Measurements from ENCODE around the gene MPP7.

The MPP7 gene

DNA sequence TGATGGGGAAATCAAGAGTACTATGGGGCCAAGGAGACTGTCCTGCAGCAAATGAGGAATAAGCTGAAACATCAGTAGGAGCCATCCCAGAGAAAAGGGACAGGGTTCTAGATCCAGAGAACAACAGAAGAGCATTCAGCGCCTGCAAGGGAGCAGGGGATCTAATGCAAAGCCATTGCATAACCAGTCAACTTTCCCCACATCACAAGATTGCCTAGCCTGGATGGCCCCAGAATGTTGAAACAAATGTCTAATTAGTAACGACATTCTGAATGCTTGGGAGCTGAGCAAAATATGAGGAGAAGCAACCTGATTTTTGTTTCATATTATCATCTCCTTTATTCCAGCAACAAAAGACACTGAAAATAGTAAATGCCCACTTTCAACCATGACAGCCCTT lies 2.7 kb upstream of the MPP7 start:
- DNase-seq: no peak

DNA sequence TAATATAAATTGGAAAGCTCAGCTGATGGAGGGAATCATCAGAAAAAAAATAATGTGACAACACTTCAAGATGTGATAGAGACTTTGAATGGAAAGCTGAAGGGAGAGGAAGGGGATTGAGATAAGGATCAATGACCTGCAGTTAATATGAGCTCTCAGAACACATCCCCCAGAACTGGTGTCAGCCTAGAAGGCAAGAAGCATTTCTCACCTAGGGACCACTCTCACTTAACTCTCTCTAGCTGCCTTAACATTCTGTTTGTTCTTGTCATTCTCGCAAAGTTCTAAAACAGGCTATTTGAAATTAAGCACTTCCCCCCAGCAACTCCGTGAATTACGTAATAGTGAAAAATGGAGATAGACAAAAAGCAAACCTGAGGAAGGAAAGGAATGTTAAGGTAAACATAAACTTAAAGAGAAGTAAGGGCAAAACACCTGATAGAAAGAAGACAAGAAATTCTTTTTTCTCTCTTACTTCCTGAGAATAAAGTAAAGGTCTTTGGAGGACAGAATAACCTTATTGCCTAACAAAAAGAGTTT lies 1.2 kb upstream of the MPP7 start:
- no peak for DNase-seq

DNA sequence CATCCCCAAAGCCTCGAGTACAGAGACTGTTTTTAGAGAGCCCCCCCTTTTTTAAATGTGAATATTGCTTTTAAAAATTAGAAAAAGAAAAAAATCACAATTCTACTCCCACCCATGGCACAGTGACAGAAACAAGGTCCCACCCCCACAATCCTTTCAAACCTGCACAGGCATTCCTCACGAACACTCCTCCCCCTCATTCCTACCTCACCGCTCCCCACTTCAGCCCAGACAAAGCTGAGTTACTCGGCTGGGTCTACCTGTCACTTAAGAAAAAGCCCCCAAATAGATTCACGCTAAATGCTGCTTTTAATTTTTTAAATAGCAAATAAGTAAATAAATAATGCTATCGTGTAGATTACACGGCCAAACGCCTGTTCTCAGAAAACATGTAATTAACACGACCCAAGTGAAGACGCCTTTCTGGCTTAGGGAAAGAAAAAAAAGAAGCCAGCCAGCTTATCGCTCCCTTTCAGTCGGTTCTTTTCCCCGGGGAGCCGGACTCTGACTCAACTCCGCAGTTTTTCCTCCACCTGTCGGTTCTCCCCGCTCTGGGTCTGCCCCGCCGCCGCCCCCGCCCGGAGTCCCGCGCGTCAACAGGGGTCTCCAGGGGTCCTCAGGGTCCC lies 739 bp downstream of the MPP7 start:
- DNase-seq: no peak

DNA sequence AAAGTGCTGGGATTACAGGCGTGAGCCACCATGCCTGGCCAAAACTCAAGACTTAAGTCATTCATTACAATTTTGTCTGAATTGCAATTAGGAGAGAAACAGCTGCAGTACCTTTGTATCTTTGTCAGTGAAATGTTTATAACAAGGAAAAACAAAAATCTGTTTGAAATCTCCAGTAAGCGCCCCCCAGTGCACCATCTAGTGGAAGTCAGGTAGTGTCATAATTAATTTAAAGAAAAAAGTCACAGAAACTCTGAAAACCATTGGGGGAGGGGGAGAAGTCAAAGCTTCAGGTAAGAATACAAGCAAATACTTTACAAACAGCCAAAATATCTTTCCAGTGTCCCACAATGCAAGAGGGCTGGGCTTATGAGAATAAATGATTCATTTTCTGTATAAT lies 2.8 kb downstream of the MPP7 start:
- peak; percentile 4 for DNase-seq

DNA sequence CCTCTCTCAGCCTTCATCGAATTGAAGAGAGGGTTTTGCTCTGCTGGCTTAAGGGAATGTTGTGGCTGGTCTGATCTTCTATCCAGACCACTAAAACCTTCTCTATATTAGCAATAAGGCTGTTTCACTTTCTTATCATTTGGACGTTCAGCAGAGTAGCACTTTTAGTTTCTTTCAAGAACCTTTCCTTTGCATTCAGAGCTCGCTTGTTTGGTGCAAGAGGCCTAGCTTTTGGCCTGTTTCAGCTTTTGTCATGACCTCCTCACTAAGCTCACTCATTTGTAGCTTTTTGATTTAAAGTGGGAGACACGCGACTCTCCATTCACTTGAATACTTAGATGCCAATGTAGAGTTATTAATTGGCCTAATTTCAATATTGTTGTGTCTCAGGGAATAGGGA lies 3.9 kb downstream of the MPP7 start:
- no peak for DNase-seq

DNA sequence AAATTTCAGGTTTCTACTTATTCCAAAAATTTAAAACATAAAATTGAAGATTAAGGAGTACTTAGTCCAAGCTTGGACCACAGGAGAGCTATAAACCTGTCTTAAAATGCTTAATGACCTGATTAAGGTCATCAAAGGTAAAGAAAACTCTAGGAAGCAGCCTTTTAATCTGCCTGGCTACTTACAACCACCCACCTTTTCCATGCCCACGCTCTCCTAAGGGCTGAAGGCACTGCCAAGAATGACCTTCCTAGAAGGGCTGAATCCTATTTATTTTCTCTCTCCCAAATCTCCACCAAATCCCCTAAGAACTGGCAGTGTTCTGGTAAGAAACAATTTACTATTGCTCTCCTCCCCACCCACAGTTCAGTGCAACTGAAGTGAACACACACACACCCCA lies 6.8 kb downstream of the MPP7 start:
- no peak for DNase-seq

DNA sequence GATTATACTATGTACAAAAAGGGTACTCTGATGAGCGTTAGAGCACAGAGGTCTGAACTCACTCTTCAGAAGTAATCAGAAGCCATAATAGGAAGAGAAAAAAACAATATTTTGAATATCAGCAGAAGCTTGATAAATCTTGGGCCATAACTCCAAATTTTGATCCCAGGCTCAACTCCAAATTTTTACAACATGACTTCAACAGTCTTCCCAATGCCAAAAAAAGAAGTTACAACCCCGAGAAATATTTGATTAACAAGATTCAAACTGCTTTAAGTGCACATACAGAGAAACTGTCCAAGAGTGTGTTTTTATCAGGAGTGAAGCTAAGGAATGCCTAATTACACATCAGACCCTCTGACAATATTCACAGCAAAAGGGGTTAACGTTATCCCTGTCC lies 7.5 kb downstream of the MPP7 start:
- DNase-seq: peak; percentile 29

DNA sequence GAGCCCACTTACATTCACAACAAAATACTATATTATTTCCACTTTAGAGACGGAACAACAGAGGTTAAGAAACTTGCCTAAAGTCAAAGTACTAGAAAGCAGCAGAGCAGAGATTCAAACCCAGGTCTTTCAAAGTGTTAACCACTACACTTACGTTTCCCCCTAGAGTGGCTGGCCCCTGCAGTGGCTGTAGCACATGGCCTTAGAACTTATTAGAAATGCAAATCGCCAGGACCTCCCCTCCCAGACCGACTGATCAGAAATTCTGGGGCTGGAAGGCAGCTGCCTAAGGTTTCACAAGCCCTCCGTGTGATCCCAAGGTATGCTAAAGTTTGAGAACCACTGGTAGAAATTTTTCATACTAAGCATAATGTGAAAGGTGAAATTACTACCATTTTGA lies 8.1 kb downstream of the MPP7 start:
- DNase-seq: no peak

DNA sequence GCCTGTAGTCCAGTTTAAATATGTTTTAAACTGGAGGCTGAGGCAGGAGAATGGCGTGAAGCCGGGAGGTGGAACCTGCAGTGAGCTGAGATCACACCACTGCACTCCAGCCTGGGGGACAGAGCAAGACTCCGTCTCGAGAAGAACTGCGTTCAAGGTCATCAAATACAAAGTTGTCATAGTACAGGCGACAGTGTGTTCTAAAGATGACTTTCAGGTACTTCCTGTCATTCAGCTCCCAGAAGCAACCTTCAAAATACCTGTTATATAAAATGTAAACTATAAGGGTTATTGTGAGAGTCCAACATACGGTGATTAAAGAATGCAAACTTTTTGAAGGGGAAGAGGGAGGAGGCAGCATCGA lies 8.7 kb downstream of the MPP7 start:
- DNase-seq: no peak

DNA sequence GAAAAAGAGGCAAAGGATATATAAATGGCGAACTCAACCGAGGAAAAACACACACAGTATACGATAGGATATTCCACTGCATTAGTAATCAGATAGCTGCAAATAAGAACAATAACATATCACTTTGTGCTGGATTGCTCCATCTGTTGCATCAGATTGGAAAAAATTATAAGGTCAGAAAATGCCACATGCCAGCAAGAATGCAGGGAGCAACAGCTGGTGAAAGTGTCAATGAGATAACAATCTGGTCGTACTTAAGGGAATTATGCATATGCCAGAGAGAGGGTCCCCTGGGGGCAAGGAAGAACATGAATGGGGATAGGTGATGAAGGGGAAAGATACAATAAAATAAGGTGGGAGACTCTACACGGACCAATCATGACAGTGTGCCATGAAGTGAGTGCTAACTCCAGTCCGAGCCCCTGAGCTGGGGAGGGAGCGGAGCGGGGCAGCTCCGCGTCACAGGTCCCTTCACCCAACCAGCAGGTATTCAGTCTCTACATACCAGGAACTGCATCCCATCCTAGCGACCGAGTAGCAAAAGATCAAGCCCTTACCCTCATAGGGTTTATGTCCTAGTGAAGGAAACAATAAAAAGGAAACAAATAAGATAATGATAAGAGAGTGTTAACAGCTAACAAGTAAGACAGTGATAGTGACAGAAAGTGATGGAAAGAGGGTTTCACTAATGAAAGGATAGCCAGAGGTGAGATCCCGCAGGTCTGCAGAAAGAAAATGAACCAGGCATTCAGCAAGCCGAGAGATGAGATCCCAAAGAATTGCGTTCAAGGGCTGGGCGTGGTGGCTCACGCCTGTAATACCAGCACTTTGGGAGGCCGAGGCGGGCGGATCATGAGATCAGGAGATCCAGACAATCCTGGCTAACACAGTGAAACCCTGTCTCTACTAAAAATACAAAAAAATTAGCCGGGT lies 9.4 kb downstream of the MPP7 start:
- peak; percentile 27 for DNase-seq

DNA sequence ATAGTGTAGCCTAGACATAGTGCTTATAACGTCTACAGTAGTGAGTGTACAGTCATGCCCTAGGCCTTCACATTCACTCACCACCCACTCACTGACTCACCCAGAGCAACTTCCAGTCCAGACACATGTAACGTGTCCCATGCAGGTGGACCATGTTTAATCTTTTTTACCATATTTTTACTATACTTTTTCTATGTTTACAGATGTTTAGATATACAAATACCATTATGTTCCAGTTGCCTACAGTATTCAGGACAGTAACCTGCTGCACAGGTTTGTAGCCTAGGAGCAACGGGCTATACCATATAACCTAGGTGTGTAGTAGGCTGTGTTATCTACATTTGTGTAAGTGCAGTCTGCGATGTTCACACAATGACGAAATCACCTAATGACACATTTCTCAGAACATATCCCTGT lies 11.0 kb downstream of the MPP7 start:
- DNase-seq: peak; percentile 74

DNA sequence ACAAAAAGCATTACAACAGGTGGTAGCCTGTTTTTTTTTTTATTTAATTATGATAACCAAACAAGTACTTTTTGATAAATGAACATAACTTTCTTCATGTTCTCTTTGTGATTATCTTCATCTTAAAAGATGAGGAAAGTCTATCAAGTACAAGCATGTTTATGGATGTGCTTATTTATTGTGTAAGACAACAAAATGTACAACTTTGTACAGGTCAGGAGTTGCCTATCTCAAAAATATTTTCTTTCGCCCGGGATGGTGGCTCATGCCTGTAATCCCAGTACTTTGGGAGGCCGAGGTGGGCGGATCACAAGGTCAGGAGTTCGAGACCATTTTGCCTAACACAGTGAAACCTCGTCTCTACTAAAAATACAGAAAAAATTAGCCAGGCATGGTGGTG lies 17.0 kb downstream of the MPP7 start:
- no peak for DNase-seq

DNA sequence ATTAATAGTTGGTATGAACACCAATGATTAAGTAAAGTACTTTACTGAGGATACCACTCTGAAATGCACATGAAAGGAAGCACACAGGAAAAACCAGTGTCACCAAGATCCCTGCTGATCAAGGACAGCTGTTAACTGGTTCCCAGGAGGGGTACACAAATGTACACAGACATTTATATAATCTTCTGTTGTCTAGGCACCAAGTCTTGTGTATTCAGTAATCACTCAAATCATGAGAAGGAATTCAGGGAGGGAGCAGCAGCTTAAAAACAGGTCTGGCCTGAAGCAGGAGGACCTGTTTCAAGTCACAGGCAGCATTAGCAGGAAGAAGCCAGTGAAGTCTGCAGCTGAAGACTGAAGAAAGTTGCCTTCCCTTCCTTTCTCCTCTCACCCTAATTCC lies 18.7 kb downstream of the MPP7 start:
- DNase-seq: peak; percentile 1

DNA sequence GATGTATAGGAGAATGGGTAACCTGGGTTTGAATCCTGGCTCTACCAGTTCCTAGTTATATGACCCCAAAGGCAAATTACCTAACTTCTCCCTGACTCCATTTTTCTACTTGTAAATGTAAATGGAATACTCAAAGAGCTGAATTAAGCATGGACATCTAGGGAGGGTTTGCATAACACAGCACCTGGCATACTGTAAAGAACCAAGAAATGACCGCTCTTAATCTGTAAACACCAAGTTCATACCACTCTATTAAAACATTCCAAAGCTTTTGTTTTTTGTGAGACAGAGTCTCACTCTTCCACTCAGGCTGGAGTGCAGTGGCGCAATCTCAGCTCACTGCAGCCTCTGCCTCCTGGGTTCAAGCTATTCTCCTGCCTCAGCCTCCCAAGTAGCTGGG lies 19.6 kb downstream of the MPP7 start:
- DNase-seq: no peak

DNA sequence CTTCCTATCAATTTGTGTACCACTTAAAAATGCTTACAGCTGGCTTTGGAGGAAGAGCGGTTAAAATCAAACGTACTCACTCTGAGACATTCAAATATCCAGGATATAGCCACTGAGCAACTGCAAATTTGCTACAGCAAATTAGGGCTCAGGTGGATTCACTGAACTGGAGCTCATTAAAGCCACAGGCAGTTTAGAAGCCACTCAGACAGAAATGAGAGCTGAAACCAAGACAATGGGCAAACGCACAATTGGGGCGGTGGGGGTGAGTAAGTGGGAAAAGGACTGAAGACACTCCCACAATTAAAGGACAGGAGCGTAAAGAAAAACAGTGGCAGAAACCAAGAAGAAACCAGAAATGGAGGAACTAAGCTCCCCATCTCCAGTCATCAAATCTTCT lies 20.5 kb downstream of the MPP7 start:
- no peak for DNase-seq

DNA sequence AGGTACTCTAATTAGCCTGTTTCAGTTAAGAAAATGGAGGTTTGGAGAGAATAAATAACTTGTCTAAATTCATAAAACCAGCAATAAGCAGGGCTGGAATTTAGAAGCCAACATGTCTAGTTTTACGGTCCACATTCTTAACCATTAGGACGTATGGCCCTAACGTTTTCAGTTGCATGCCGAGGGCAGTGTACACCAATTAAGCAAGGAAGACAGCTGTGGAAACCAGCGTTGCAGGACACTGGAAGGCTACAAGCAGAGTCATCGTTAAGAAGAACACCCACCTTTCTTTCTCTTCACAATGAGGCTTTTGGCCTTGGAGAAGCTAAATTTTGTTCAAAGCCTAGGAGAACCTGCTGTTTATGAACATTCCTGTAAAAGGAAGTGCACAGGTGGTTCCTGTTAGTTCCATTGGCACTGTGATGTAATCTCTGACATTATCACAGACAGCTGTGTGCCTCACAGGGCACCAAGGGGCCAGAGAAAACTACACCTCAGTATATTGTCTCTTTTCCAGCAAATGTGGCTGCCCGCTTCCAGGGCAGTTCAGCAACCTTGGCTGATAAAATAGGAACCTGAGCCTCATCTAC lies 21.0 kb downstream of the MPP7 start:
- DNase-seq: peak; percentile 4

DNA sequence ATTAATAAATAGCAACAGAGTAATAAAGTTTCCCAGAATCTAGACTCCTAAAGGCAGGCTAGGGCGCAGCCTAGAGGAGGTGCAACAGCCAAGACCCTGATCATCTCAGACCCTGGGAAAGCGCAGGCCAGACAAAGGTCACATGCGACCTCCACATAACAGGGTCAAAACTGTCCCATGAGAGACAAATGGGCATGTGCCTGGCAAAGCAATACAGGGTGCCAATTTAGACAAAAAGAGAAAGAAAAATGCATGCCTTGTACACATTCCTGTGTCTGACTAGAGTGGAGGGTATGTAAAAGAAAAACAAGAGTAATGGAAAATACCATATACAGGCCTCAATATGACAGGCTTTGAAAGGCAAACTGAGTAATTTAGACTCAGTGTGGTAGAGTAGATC lies 22.2 kb downstream of the MPP7 start:
- peak; percentile 91 for DNase-seq

DNA sequence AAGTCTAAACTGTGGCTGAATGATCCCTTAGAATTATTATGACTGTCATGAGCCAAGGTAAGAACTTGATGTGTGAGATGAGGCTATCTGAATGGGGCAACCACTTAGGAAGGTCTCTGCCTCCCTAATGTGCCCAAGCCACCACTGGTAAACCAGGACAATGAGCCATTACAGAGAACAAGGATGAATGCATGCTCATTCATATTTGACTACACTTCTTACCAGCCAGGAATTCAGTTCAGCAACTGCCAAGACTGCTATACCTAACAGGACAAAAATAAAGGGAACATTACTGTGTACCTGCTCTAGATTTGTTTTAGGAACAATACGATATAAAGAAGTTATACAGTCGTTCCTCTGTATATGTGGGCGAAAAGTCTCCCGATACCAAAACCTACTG lies 23.0 kb downstream of the MPP7 start:
- DNase-seq: no peak

DNA sequence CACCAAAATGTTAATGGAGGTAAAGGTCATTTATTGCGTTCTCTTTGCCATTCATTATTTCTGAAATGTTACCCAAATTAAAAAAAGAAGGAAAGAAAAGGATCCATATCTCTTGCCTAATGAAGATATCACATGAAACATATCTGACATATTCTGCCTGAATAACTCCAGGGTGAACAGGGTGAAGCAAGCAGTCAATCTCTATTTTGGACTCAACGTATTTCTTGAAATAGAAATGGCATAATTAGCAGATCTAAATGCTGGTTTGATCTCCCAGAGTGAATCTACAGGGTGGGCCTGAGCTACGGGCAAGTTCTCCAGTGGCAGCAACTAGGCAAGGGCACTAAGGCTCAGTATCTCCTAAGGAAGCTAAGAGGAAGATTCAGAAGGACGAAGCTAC lies 24.0 kb downstream of the MPP7 start:
- DNase-seq: no peak

DNA sequence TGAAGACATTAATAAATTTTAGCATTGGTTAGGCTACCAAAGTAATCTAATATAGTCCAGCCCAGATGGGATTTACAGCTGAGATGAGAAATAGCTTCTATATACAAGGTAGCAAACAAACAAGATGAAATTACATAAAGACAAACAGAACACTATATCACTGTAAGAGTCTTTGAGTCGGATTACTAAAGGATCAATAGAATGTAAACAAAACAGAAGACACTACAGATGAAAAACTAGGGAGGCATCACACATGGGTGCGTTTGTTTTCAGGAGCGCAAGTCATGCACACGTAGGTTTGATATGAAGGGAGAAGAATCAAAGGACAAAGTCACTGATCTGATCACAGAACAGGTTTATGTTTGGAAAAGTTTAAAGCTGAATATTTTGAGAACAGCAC lies 26.5 kb downstream of the MPP7 start:
- no peak for DNase-seq

DNA sequence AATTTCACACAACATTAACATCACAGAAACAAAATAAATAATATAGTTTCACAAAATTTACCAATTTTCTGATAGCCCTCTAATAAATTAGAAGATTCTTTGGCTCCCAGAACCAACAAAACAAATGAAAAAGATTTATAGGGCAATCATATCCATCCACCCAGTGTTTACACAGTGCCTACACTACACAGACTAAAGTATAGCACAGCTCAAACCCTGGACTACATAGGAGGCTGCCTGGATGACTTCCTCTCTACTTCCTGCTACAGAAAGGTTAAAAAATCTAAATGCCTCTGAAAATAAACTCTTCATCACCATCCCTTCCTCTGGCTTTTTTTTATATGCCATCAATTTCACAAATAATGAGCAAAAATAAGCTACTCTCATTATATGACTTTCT lies 28.4 kb downstream of the MPP7 start:
- DNase-seq: no peak

DNA sequence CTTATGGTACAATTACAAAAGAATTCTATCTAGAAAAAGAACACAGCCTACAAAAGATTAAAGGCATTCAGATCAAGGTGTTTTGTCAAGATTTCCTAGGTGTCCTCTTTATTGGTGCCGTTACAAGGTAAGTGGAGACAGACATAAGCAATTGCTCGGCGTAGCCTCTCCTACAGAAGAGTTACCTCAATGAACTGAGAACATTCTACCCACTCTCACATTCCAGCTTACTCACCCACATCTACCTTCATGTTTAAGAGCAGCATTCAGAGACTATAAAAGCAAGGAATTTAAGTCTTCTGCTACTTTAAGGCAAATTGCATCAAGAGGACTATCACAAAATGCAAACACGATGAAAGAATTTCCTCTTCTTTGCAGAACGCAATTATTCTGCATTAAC lies 29.5 kb downstream of the MPP7 start:
- no peak for DNase-seq

DNA sequence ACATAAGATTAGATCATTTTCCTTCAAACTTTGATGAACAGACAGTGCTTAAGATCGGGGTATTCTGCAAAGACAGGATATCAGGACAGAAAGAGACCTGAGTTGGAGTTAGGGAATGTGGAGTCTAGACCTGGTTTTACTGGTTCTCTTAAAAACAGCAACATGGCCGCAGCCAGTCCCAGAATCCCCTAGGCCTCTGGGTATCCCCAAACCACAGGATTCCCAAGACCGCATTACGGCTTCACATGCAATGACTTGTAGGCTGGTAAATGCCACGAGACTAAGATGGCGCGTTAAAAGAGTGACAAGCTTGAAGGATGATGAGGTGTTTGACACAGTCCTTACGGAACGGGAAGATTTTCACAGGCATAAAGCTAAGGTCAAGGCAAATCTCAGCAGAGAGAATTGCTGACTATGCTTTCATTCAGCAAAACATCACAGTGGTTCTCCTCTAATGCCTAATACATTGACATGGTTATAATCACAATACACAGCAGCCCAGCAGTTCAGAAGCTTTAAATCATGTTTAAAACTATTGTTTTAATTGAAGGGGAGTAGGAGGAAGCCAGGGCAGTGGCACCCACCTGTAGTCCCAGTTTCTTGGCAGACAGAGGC lies 32.9 kb downstream of the MPP7 start:
- DNase-seq: no peak
